GM18951 (cell line): ENCODE results near the gene NKD2.
"Not testable (repeated sequence)": the region's sequence is repeated elsewhere in the genome, so short reads cannot be mapped to it uniquely, and the experiment has no call there.

Source experiments
- POLR2A ChIP-seq: IDR thresholded peaks from 4 replicates; pipeline ENCODE4 v1.6.1; 2011; ENCODE audit warnings: mild to moderate bottlenecking; ENCODE audit not compliant: insufficient read length, insufficient read depth; ENCODE audit errors: extremely low read depth
- in situ Hi-C: fragments of 300-500 bp; cut with MboI; formaldehyde crosslinking; loops from one replicate; pipeline ENCODE4 v1.12.0; 2022; ENCODE audit warnings: low sequenced_read_pairs, mixed read lengths, inconsistent platforms; ENCODE audit not compliant: unreplicated experiment

The NKD2 gene

GRCh38 chr5:1017056-1017455 is 8.5 kb downstream of the NKD2 start:
- in situ Hi-C loops = no loop called here
- TF ChIP-seq POLR2A = no peak

- TF ChIP-seq POLR2A = no peak
- in situ Hi-C loops = no loop called here
Measured at GRCh38 chr5:1017691-1018455, 9.3 kb downstream of the NKD2 start.

- TF ChIP-seq POLR2A = no peak
- in situ Hi-C loops = no loop called here
Measured at GRCh38 chr5:1018596-1018995, 10.0 kb downstream of the NKD2 start.

GRCh38 chr5:1019001-1019905 is 10.7 kb downstream of the NKD2 start:
- in situ Hi-C loops = no loop called here
- TF ChIP-seq POLR2A = no peak

- in situ Hi-C loops = no loop called here
- TF ChIP-seq POLR2A = no peak
Measured at GRCh38 chr5:1020452-1020961, 11.9 kb downstream of the NKD2 start.

- TF ChIP-seq POLR2A = no peak
- in situ Hi-C loops = no loop called here
Measured at GRCh38 chr5:1021136-1021968, 12.8 kb downstream of the NKD2 start.

GRCh38 chr5:1021969-1022336 is 13.4 kb downstream of the NKD2 start:
- in situ Hi-C loops = not testable (repeated sequence)

- in situ Hi-C loops = no loop called here
- no peak for TF ChIP-seq POLR2A
Measured at GRCh38 chr5:1026700-1027621, 18.4 kb downstream of the NKD2 start.

GRCh38 chr5:1027631-1028441 is 19.2 kb downstream of the NKD2 start:
- no peak for TF ChIP-seq POLR2A
- in situ Hi-C loops = no loop called here

GRCh38 chr5:1028481-1029281 is 20.1 kb downstream of the NKD2 start:
- in situ Hi-C loops = no loop called here
- no peak for TF ChIP-seq POLR2A
